ENCODE results near the gene SPDEF. TPM values are rescaled to one million over a fixed set of nuclear protein-coding genes. Genes with fewer than 3 reads are reported as not detected.

SPDEF gene
- total RNA-seq, 4 donors from 2014 or later = 9.0 to 57.3 (median 31.5) TPM

DNA sequence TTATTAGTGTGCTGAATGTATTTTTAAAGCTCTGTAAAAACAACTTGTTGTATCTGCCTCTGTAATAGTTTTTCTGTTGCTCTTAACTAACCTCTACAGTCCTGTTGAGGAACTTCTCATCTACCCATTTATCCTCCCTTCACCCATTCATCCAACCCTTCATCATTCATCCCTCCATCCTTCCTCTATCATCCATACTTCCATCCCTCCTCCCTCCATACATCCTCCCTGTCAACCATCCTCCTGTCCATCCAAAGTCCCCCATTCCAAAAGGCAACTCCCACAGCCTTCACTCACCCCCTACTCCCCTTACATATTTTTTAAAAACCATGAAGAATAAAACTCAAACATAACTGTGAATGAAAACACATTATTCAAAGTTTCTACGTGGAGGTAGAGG is 40.7 kb upstream of the SPDEF start:
- WGBS, 2 donors (ENCODE audit: low coverage in 1 of 2) = 74 to 75% methylated on average over 1 of the region's 1 CpG
- TF ChIP-seq POLR2AphosphoS5 (IDR thresholded peaks at IDR 0.05) (no peak), POLR2A (IDR thresholded peaks at IDR 0.05) (no peak), EP300 (IDR thresholded peaks at IDR 0.05; ENCODE audit: low read depth) (no peak)
- TF ChIP-seq, protein P1, sequence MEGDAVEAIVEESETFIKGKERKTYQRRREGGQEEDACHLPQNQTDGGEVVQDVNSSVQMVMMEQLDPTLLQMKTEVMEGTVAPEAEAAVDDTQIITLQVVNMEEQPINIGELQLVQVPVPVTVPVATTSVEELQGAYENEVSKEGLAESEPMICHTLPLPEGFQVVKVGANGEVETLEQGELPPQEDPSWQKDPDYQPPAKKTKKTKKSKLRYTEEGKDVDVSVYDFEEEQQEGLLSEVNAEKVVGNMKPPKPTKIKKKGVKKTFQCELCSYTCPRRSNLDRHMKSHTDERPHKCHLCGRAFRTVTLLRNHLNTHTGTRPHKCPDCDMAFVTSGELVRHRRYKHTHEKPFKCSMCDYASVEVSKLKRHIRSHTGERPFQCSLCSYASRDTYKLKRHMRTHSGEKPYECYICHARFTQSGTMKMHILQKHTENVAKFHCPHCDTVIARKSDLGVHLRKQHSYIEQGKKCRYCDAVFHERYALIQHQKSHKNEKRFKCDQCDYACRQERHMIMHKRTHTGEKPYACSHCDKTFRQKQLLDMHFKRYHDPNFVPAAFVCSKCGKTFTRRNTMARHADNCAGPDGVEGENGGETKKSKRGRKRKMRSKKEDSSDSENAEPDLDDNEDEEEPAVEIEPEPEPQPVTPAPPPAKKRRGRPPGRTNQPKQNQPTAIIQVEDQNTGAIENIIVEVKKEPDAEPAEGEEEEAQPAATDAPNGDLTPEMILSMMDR (IDR thresholded peaks at IDR 0.05) = no peak
- intact Hi-C loops (cut with DNase I; ENCODE audit: low total_unique reads) = no loop called here

DNA sequence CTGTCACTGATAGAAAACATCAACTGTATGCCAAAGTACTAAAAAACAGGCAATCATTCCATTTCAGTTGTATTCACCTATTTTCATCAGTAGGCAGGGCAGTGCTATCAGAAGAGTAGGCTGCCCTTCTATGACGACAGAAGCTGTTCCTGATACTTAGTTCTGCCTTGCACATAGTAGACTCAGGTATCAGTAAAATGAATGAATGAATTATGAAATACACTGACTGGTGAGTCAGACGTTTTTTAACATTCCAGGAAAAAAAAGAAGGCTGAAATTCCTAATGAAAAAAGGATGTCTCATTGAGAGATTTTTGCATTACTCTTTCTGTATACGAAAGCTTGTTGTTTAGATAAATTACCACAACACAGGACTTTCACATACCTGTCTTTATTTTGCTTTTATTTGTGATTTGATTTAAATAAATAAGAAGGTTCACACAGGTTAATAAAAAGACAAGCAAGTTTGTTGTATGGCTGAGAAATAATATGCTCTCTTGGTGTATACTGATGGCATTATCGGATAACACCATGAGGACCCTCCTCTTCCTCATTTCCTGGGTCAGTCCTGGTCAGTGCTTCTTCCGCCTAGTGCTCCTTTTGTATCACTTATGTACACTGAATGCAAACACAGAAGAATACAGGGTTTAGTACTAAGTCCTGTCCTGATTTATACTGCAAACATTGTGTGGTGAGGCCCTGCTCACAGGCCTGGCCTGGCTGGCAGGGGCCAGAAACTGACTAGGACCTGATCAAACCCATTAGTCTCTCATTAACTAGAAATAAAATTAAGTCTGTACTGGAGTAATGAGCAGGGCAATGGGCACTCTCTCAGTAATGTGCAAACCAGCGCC is 39.4 kb upstream of the SPDEF start:
- intact Hi-C loops (cut with DNase I; ENCODE audit: low total_unique reads) = no loop called here
- TF ChIP-seq EP300 (IDR thresholded peaks at IDR 0.05; ENCODE audit: low read depth) (no peak), POLR2AphosphoS5 (IDR thresholded peaks at IDR 0.05) (no peak)
- TF ChIP-seq, protein P1 (IDR thresholded peaks at IDR 0.05) = no peak

More for the DNA sequence above, 40.7 kb upstream of the SPDEF start:
- H3K27ac ChIP-seq = no peak overlapping the region
- H3K9me3 ChIP-seq = no peaks in the 10 kb centered on the region
- peaks cover 6 to 35% (median 15%) of the 10 kb centered on the region in 4 donors for H3K4me1 ChIP-seq
- no peak overlapping the region for H3K4me3 ChIP-seq
- DNase-seq = no peak
- in situ Hi-C loops (cut with MboI; ENCODE audit: low pct_ligation_motif_present in 1 of 4, low pct_unique_long_range_greater_than_20kb in 1 of 4, low sequenced_read_pairs in 3 of 4) = no loop called here
- H3K36me3 ChIP-seq = no peaks in the 10 kb centered on the region
- no peaks in the 10 kb centered on the region for H3K27me3 ChIP-seq

DNA sequence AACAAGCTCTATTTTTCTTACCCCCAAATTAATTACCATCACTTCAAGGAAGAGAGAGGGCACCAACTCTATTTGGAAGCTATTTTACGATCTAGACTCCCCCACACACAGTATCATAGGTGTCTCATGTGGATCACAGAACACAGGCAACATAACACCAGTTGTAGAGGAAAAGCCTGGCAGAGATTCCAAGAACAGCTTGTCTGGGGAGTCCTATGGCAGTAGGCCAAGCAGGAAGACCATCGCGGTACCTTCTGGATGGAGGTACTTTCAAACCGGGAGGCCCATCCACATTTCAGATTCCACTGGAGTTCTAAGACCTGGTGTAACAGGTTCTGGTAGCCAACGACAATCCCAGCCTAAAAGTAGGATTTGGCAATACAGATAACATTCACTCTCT is 37.6 kb upstream of the SPDEF start:
- no peak for DNase-seq
- TF ChIP-seq, protein P1 (IDR thresholded peaks at IDR 0.05) = no peak
- TF ChIP-seq EP300 (IDR thresholded peaks at IDR 0.05; ENCODE audit: low read depth) (no peak), POLR2AphosphoS5 (IDR thresholded peaks at IDR 0.05) (no peak), POLR2A (IDR thresholded peaks at IDR 0.05) (no peak)
- Histone ChIP-seq H3K4me3 (no peak overlapping the region), H3K27me3 (no peaks in the 10 kb centered on the region), H3K27ac (no peak overlapping the region), H3K9me3 (no peaks in the 10 kb centered on the region), H3K4me1 (peaks cover 0 to 14% (median 10%) of the 10 kb centered on the region in 4 donors), H3K36me3 (no peaks in the 10 kb centered on the region)
- 52 to 67% methylated on average over 1 to 5 of the region's 5 CpGs for WGBS, 2 donors (ENCODE audit: low coverage in 1 of 2)
- in situ Hi-C loops (cut with MboI; ENCODE audit: low pct_ligation_motif_present in 1 of 4, low pct_unique_long_range_greater_than_20kb in 1 of 4, low sequenced_read_pairs in 3 of 4) = no loop called here
- intact Hi-C loops (cut with DNase I; ENCODE audit: low total_unique reads) = no loop called here

More for the DNA sequence above, 39.4 kb upstream of the SPDEF start:
- no peaks in the 10 kb centered on the region for H3K36me3 ChIP-seq
- peaks cover under 1 to 29% (median 15%) of the 10 kb centered on the region in 4 donors for H3K4me1 ChIP-seq
- no peak overlapping the region for H3K4me3 ChIP-seq
- in situ Hi-C loops (cut with MboI; ENCODE audit: low pct_ligation_motif_present in 1 of 4, low pct_unique_long_range_greater_than_20kb in 1 of 4, low sequenced_read_pairs in 3 of 4) = no loop called here
- no peaks in the 10 kb centered on the region for H3K27me3 ChIP-seq
- H3K27ac ChIP-seq = no peak overlapping the region
- H3K9me3 ChIP-seq = no peaks in the 10 kb centered on the region
- DNase-seq = no peak
- 75 to 84% methylated on average over 3 to 6 of the region's 6 CpGs for WGBS, 2 donors (ENCODE audit: low coverage in 1 of 2)

DNA sequence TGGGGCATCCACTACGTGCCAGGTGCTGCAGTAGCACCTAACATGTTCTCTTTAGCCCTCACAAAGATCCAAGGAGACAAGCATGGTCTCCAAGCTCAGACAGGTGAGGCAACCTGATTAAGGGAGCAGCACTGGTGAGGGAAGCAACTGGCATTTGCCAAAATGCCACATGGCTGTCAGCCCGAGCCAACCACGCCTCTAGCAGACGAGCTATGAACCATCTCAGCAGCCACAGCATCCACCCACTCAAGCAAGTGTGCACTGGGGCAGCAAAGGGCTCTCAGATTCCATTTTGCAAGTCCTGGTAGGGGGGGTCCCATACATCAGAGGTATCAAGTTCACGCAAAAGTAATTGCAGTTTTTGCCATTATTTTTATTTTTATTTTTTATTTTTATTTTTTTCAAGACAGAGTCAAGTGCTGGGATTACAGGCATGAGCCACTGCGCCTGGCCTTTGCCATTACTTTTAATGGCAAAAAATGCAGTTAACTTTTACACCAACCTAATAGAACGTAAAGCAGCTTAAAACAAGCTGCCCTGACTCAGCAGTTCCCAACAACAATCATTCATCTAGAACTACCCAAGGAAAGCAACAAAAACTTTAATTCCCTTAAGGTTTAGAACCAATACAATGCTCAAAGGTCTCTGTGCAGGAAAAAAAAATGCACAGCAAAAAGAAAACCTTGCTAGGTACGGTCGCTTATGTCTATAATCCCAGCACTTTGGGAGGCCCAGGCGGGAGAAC is 36.3 kb upstream of the SPDEF start:
- no peak for DNase-seq
- WGBS, 2 donors (ENCODE audit: low coverage in 1 of 2) = 93 to 94% methylated on average over 7 to 10 of the region's 10 CpGs
- Histone ChIP-seq H3K9me3 (no peaks in the 10 kb centered on the region), H3K27ac (no peak overlapping the region), H3K4me1 (peaks cover 0 to 2% (median under 1%) of the 10 kb centered on the region in 4 donors), H3K27me3 (no peaks in the 10 kb centered on the region), H3K36me3 (no peaks in the 10 kb centered on the region), H3K4me3 (no peak overlapping the region)
- TF ChIP-seq, protein P1 (IDR thresholded peaks at IDR 0.05) = no peak
- no peak for TF ChIP-seq POLR2AphosphoS5 (IDR thresholded peaks at IDR 0.05)
- TF ChIP-seq POLR2A (IDR thresholded peaks at IDR 0.05) = no peak
- no peak for TF ChIP-seq EP300 (IDR thresholded peaks at IDR 0.05; ENCODE audit: low read depth)
- intact Hi-C loops (cut with DNase I; ENCODE audit: low total_unique reads) (no loop called here), in situ Hi-C loops (cut with MboI; ENCODE audit: low pct_ligation_motif_present in 1 of 4, low pct_unique_long_range_greater_than_20kb in 1 of 4, low sequenced_read_pairs in 3 of 4) (no loop called here)
